Astrocyte (in vitro differentiated cells and primary cell): Measurements from ENCODE around the gene UGT1A4. TPM values are rescaled to one million over a fixed set of nuclear protein-coding genes. Genes with fewer than 3 reads are reported as not detected.

Experiments
- DNase-seq: peaks from one replicate; pipeline ENCODE4 v3.0.0-alpha.2; 2010; ENCODE audit warnings: low read depth
- FAIRE-seq: peaks from 2 replicates; lab custom pipeline; 2011; peaks lifted over from hg19 to GRCh38; lab: Jason Lieb, UNC
- H2AFZ ChIP-seq: 2 replicates; pipeline ENCODE4 v1.6.0; 2012; ENCODE audit warnings: low read depth, low read length, inconsistent platforms
- H3K27ac ChIP-seq: 2 replicates; pipeline ENCODE4 v1.5.1; 2011; ENCODE audit warnings: low read depth, low read length, inconsistent platforms
- H3K27me3 ChIP-seq: 2 replicates; pipeline ENCODE4 v1.6.0; 2011; ENCODE audit warnings: low read length, inconsistent platforms; ENCODE audit not compliant: insufficient read depth
- H3K36me3 ChIP-seq: 2 replicates; pipeline ENCODE4 v1.5.1; 2011; ENCODE audit warnings: low read length, inconsistent platforms; ENCODE audit not compliant: insufficient read depth
- H3K4me1 ChIP-seq: 2 replicates; pipeline ENCODE4 v1.5.1; 2011; ENCODE audit warnings: low read length, inconsistent platforms; ENCODE audit not compliant: insufficient read depth
- H3K4me2 ChIP-seq: 2 replicates; pipeline ENCODE4 v1.6.0; 2012; ENCODE audit warnings: low read length, inconsistent platforms
- H3K4me3 ChIP-seq: 2 replicates; pipeline ENCODE4 v1.5.1; 2011; ENCODE audit warnings: low read depth, mild to moderate bottlenecking, low read length, inconsistent platforms; ENCODE audit not compliant: insufficient read depth
- H3K79me2 ChIP-seq: 2 replicates; pipeline ENCODE4 v1.6.0; 2012; ENCODE audit warnings: mild to moderate bottlenecking, low read length, inconsistent platforms; ENCODE audit not compliant: insufficient read depth
- H3K9ac ChIP-seq: 2 replicates; pipeline ENCODE4 v1.6.0; 2012; ENCODE audit warnings: mild to moderate bottlenecking, low read length, inconsistent platforms
- H3K9me3 ChIP-seq: 2 replicates; pipeline ENCODE4 v1.5.1; 2012; ENCODE audit warnings: low read depth, mild to moderate bottlenecking, low read length, inconsistent platforms; ENCODE audit not compliant: insufficient read depth
- H4K20me1 ChIP-seq: 2 replicates; pipeline ENCODE4 v1.6.0; 2012; ENCODE audit warnings: low read length, inconsistent platforms; ENCODE audit not compliant: insufficient read depth
- H3K27ac Mint-ChIP-seq: one replicate; pipeline ENCODE4 v1.8.0; 2021; ENCODE audit warnings: mild to moderate bottlenecking, mixed read lengths; ENCODE audit not compliant: unreplicated experiment
- H3K27me3 Mint-ChIP-seq: one replicate; pipeline ENCODE4 v1.8.0; 2021; ENCODE audit warnings: low read depth, mixed read lengths; ENCODE audit not compliant: unreplicated experiment
- H3K36me3 Mint-ChIP-seq: one replicate; pipeline ENCODE4 v1.8.0; 2021; ENCODE audit warnings: low read depth, mixed read lengths; ENCODE audit not compliant: unreplicated experiment
- H3K4me1 Mint-ChIP-seq: one replicate; pipeline ENCODE4 v1.8.0; 2021; ENCODE audit warnings: low read depth, mixed read lengths; ENCODE audit not compliant: unreplicated experiment
- H3K4me3 Mint-ChIP-seq: one replicate; pipeline ENCODE4 v1.8.0; 2021; ENCODE audit warnings: mild to moderate bottlenecking, moderate library complexity, mixed read lengths; ENCODE audit not compliant: unreplicated experiment
- H3K9me3 Mint-ChIP-seq: one replicate; pipeline ENCODE4 v1.8.0; 2021; ENCODE audit warnings: mild to moderate bottlenecking, mixed read lengths; ENCODE audit not compliant: unreplicated experiment
- EZH2 ChIP-seq: IDR thresholded peaks from 2 replicates; pipeline ENCODE4 v1.6.1; 2012; ENCODE audit warnings: mild to moderate bottlenecking, low read length, inconsistent platforms; ENCODE audit not compliant: insufficient read depth
- total RNA-seq: library from RNA; stranded (reverse); gene quantifications from 2 replicates; pipeline ENCODE4 v1.2.1, GENCODE V29; 2021
- TF ChIP-seq, protein P1 (sequence below): IDR thresholded peaks from 2 replicates; pipeline ENCODE4 v1.5.1; 2011; ENCODE audit warnings: low read depth, mild to moderate bottlenecking, inconsistent platforms, low read length, moderate library complexity; ENCODE audit not compliant: insufficient read depth

UGT1A4 gene
- total RNA-seq, 1 donor from 2014 or later, result not detected

DNA sequence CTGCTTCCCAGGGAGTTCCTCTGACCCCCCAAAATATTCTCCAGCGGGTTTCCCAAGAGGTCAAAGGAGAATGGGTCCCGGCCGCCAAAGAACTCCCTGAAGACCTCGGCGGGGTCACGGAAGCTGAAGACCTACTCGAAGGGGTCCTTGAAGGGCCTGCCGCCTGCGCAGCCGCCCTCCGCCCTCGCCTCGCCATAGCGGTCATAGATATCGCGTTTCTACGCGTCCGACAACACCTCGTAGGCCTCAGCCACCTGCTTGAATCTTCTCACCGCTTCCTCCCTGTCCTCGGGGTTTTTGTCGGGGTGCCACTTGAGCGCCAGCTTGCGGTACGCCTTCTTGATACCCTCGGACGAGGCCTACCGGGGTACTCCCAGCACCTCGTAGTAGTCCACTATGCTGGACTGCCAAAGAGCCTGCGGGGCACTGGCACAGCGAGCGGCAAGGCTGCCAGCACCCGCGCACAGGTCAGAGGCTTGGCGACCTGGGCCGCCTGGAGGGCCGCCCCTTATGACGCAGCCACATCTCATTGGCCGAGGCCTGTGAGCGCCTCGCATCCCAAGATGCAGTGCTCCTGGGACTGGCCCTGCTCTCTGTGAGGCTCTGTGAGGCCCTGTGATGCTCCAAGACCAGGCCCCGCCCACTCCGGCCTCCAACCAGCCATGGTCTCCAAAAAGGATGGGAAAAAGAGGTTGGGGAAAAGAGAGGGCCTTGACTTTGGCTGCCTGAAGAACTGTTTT is 36.5 kb downstream of the UGT1A4 start:
- Histone ChIP-seq H3K9ac (no peak overlapping the region), H3K4me1 (no peaks in the 10 kb centered on the region), H2AFZ (no peak overlapping the region), H3K27ac (no peak overlapping the region), H3K79me2 (no peaks in the 10 kb centered on the region), H3K36me3 (no peaks in the 10 kb centered on the region), H3K27me3 (peaks cover 5% of the 10 kb centered on the region), H3K9me3 (no peaks in the 10 kb centered on the region), H4K20me1 (no peaks in the 10 kb centered on the region), H3K4me3 (no peak overlapping the region), H3K4me2 (no peak overlapping the region)
- DNase-seq (no peak), FAIRE-seq (no peak)
- Mint-ChIP-seq H3K4me3 (no peak overlapping the region), H3K4me1 (no peaks in the 10 kb centered on the region), H3K27ac (no peak overlapping the region), H3K27me3 (peaks cover 12% of the 10 kb centered on the region), H3K9me3 (peaks cover 13% of the 10 kb centered on the region), H3K36me3 (no peaks in the 10 kb centered on the region)
- TF ChIP-seq, protein P1, sequence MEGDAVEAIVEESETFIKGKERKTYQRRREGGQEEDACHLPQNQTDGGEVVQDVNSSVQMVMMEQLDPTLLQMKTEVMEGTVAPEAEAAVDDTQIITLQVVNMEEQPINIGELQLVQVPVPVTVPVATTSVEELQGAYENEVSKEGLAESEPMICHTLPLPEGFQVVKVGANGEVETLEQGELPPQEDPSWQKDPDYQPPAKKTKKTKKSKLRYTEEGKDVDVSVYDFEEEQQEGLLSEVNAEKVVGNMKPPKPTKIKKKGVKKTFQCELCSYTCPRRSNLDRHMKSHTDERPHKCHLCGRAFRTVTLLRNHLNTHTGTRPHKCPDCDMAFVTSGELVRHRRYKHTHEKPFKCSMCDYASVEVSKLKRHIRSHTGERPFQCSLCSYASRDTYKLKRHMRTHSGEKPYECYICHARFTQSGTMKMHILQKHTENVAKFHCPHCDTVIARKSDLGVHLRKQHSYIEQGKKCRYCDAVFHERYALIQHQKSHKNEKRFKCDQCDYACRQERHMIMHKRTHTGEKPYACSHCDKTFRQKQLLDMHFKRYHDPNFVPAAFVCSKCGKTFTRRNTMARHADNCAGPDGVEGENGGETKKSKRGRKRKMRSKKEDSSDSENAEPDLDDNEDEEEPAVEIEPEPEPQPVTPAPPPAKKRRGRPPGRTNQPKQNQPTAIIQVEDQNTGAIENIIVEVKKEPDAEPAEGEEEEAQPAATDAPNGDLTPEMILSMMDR, result no peak
- no peak for TF ChIP-seq EZH2

DNA sequence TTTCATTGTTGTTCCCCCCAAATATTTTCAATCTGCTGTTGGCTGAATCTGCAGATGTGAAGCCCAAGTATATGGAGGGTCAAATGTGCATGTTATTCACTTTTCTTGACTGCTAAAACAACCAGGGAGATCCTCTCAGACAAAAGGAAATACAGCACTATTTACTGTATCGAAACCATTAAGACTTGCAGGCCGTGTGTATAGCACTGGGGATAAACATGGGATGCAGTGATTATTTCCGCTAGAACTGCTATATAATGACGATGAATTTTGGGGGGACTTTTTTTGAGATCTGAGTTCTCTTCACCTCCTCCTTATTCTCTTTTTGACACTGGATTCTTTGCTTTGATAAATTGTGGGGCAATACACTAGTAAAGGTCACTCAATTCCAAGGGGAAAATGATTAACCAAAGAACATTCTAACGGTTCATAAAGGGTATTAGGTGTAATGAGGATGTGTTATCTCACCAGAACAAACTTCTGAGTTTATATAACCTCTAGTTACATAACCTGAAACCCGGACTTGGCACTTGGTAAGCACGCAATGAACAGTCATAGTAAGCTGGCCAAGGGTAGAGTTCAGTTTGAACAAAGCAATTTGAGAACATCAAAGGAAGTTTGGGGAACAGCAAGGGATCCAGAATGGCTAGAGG is 38.0 kb downstream of the UGT1A4 start:
- H2AFZ ChIP-seq, result no peak overlapping the region
- peaks cover 12% of the 10 kb centered on the region for H3K27me3 Mint-ChIP-seq
- no peak overlapping the region for H3K9ac ChIP-seq
- H3K4me1 Mint-ChIP-seq, result no peaks in the 10 kb centered on the region
- no peaks in the 10 kb centered on the region for H3K4me1 ChIP-seq
- H3K9me3 Mint-ChIP-seq, result peaks cover 5% of the 10 kb centered on the region
- FAIRE-seq (no peak), DNase-seq (no peak)
- no peaks in the 10 kb centered on the region for H3K9me3 ChIP-seq
- no peak overlapping the region for H3K27ac Mint-ChIP-seq
- H3K4me2 ChIP-seq, result no peak overlapping the region
- H3K27ac ChIP-seq, result no peak overlapping the region
- no peaks in the 10 kb centered on the region for H4K20me1 ChIP-seq
- TF ChIP-seq EZH2, result no peak
- TF ChIP-seq, protein P1, result no peak
- H3K36me3 ChIP-seq, result no peaks in the 10 kb centered on the region
- no peaks in the 10 kb centered on the region for H3K36me3 Mint-ChIP-seq
- no peak overlapping the region for H3K4me3 Mint-ChIP-seq
- no peaks in the 10 kb centered on the region for H3K79me2 ChIP-seq
- H3K27me3 ChIP-seq, result peaks cover 5% of the 10 kb centered on the region
- H3K4me3 ChIP-seq, result no peak overlapping the region

DNA sequence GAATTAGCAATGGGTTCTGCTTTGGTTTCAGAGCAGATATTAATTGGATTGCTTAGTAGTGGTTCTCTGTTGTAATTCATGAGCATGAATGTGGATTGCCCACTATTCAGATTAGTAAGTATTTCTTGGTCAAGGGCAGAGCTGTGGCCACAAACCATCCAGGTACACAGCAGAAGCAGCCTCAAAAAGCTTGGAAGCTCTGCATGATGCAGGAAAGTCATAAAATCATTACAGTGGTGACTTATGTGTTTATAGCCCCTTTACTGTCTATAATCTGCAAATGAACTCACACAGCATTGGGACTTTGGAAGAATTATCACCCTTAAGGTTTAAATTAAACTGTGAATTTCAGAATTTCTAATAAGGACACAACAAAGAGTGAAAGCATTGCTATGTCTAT is 39.6 kb downstream of the UGT1A4 start:
- H3K36me3 Mint-ChIP-seq, result no peaks in the 10 kb centered on the region
- no peak overlapping the region for H3K27ac ChIP-seq
- H2AFZ ChIP-seq, result no peak overlapping the region
- H3K36me3 ChIP-seq, result no peaks in the 10 kb centered on the region
- FAIRE-seq (no peak), DNase-seq (no peak)
- no peak for TF ChIP-seq EZH2
- TF ChIP-seq, protein P1, result no peak
- no peaks in the 10 kb centered on the region for H3K79me2 ChIP-seq
- H3K27me3 ChIP-seq, result peaks cover 5% of the 10 kb centered on the region
- H3K4me1 ChIP-seq, result no peaks in the 10 kb centered on the region
- H3K4me3 ChIP-seq, result no peak overlapping the region
- no peaks in the 10 kb centered on the region for H3K4me1 Mint-ChIP-seq
- no peak overlapping the region for H3K4me3 Mint-ChIP-seq
- no peak overlapping the region for H3K4me2 ChIP-seq
- H3K9me3 ChIP-seq, result no peaks in the 10 kb centered on the region
- H3K27me3 Mint-ChIP-seq, result peaks cover 12% of the 10 kb centered on the region
- no peak overlapping the region for H3K9ac ChIP-seq
- no peak overlapping the region for H3K27ac Mint-ChIP-seq
- no peaks in the 10 kb centered on the region for H4K20me1 ChIP-seq
- H3K9me3 Mint-ChIP-seq, result peaks cover under 1% of the 10 kb centered on the region
